GM06990 (cell line): ENCODE data around the gene EEPD1.

ENCODE experiments used
- DNase-seq: peaks from one replicate; pipeline ENCODE4 v3.0.0-alpha.2; 2011; ENCODE audit not compliant: insufficient read length; ENCODE audit errors: extremely low read depth
- H3K27me3 ChIP-seq: replicated peaks from 2 replicates; pipeline ENCODE4 v1.6.0; 2011; ENCODE audit warnings: low read length; ENCODE audit not compliant: control insufficient read depth, insufficient read depth
- H3K36me3 ChIP-seq: 2 replicates; pipeline ENCODE4 v1.5.1; 2011; ENCODE audit warnings: low read length; ENCODE audit not compliant: control insufficient read depth, insufficient read depth
- H3K4me3 ChIP-seq: replicated peaks from 2 replicates; pipeline ENCODE4 v1.5.1; 2011; ENCODE audit warnings: low read depth, mild to moderate bottlenecking, control low read depth, low read length
- CTCF ChIP-seq: IDR thresholded peaks from 2 replicates; pipeline ENCODE4 v1.5.1; 2011; ENCODE audit warnings: low read length, control low read depth, mild to moderate bottlenecking, inconsistent platforms; ENCODE audit not compliant: insufficient read depth, poor library complexity, severe bottlenecking

EEPD1 gene

GRCh38 chr7:36224934-36225858 is 72.1 kb downstream of the EEPD1 start:
- Histone ChIP-seq H3K4me3 (no peak overlapping the region), H3K27me3 (no peaks in the 10 kb centered on the region), H3K36me3 (no peaks in the 10 kb centered on the region)
- TF ChIP-seq CTCF: no peak
- no peak for DNase-seq

- no peak for DNase-seq
- Histone ChIP-seq H3K36me3 (no peaks in the 10 kb centered on the region), H3K4me3 (no peak overlapping the region), H3K27me3 (no peaks in the 10 kb centered on the region)
- no peak for TF ChIP-seq CTCF
Measured at GRCh38 chr7:36226151-36226550, 73.1 kb downstream of the EEPD1 start.

GRCh38 chr7:36227223-36227622 is 74.2 kb downstream of the EEPD1 start:
- no peak for DNase-seq

GRCh38 chr7:36228039-36228438 is 75.0 kb downstream of the EEPD1 start:
- no peaks in the 10 kb centered on the region for H3K27me3 ChIP-seq
- no peaks in the 10 kb centered on the region for H3K36me3 ChIP-seq
- DNase-seq: no peak
- no peak for TF ChIP-seq CTCF
- H3K4me3 ChIP-seq: no peak overlapping the region

More at GRCh38 chr7:36227223-36227622, 74.2 kb downstream of the EEPD1 start:
- TF ChIP-seq CTCF: no peak
- Histone ChIP-seq H3K4me3 (no peak overlapping the region), H3K36me3 (no peaks in the 10 kb centered on the region), H3K27me3 (no peaks in the 10 kb centered on the region)

- no peaks in the 10 kb centered on the region for H3K27me3 ChIP-seq
- no peak for DNase-seq
- no peaks in the 10 kb centered on the region for H3K36me3 ChIP-seq
- no peak overlapping the region for H3K4me3 ChIP-seq
- no peak for TF ChIP-seq CTCF
Measured at GRCh38 chr7:36231406-36231805, 78.4 kb downstream of the EEPD1 start.
